GM10248 (cell line): ENCODE results near the gene CEP97.

Experiments
- CTCF ChIA-PET: fragments of 300-600 bp; sonication (Branson Sonifier 250); formaldehyde crosslinking; extraction: SDS; loops from one replicate; lab custom pipeline; 2021; ENCODE audit warnings: antibody characterized with exemption; lab: Yijun Ruan, JAX
- POLR2A ChIA-PET: fragments of 350-650 bp; sonication (Branson Sonifier 250); formaldehyde crosslinking; extraction: SDS; loops from one replicate; lab custom pipeline; 2020; ENCODE audit warnings: antibody characterized with exemption; lab: Yijun Ruan, JAX
- DNase-seq: peaks from one replicate; pipeline ENCODE4 v3.0.0; 2012; ENCODE audit errors: extremely low spot score
- CTCF ChIP-seq: IDR thresholded peaks from 2 replicates; pipeline ENCODE4 v1.5.1; 2012; ENCODE audit warnings: mild to moderate bottlenecking, low read depth; ENCODE audit errors: extremely low read depth, missing control alignments, control extremely low read depth

CEP97 gene

GRCh38 chr3:101791778-101792177 lies 67.4 kb downstream of the CEP97 start:
- TF ChIP-seq CTCF, result no peak
- POLR2A ChIA-PET, result interaction anchor here (0.8 to 1.3 kb wide), 2 partner anchors 58 to 230 kb away, joined by 4 read pairs; partner anchors contain the start of genes NFKBIZ and TRMT10C
- CTCF ChIA-PET, result interaction anchor here (0.9 to 2.4 kb wide), 7 partner anchors 10 to 437 kb away, joined by 3 to 24 read pairs (median 4); partner anchors contain the start of gene NXPE3
- DNase-seq, result peak; percentile 27

- DNase-seq, result no peak
- ChIA-PET POLR2A (no interaction called here), CTCF (interaction anchor here (1.1 to 3.2 kb wide), 6 partner anchors 12 to 433 kb away, joined by 3 to 11 read pairs (median 7); no protein-coding TSS in a partner anchor)
- TF ChIP-seq CTCF, result no peak
These were observed 71.8 kb downstream of the CEP97 start for GRCh38 chr3:101796077-101796680.

- ChIA-PET CTCF (interaction anchor here (0.9 to 16.3 kb wide), 8 partner anchors 9 to 425 kb away, joined by 3 to 443 read pairs (median 14); no protein-coding TSS in a partner anchor), POLR2A (no interaction called here)
- TF ChIP-seq CTCF, result no peak
- no peak for DNase-seq
These were observed 76.8 kb downstream of the CEP97 start for GRCh38 chr3:101801174-101801573.

- TF ChIP-seq CTCF, result no peak
- ChIA-PET CTCF (interaction anchor here (0.7 to 16.3 kb wide), 28 partner anchors 8 to 737 kb away, joined by 3 to 443 read pairs (median 7); partner anchors contain the start of genes CEP97 and NXPE3), POLR2A (no interaction called here)
- no peak for DNase-seq
These were observed 77.8 kb downstream of the CEP97 start for GRCh38 chr3:101802179-101802578.

- ChIA-PET CTCF (interaction anchor here (0.6 to 16.3 kb wide), 43 partner anchors 8 to 739 kb away, joined by 3 to 443 read pairs (median 4); partner anchors contain the start of gene NXPE3), POLR2A (interaction anchor here (0.6 kb wide), 1 partner anchor 46 kb away, joined by 3 read pairs; the partner anchor contains the start of gene NFKBIZ)
- peak; percentile 67 for DNase-seq
- peak; percentile 79 for TF ChIP-seq CTCF
These were observed 78.9 kb downstream of the CEP97 start for GRCh38 chr3:101803173-101803782.

- ChIA-PET CTCF (interaction anchor here (1.3 to 16.3 kb wide), 12 partner anchors 7 to 738 kb away, joined by 4 to 443 read pairs (median 12); partner anchors contain the start of gene NXPE3), POLR2A (no interaction called here)
- DNase-seq, result no peak
- no peak for TF ChIP-seq CTCF
These were observed 79.5 kb downstream of the CEP97 start for GRCh38 chr3:101803939-101804338.
